GM19240 (cell line): ENCODE measurements around the gene FYB1.

Experiments used
- DNase-seq: peaks from one replicate; pipeline ENCODE4 v3.0.0; 2011; ENCODE audit warnings: low spot score; ENCODE audit not compliant: insufficient read length

Gene FYB1

GRCh38 chr5:39121922-39122321 is 97.4 kb downstream of the FYB1 start:
- DNase-seq = no peak

GRCh38 chr5:39121315-39121714 is 98.0 kb downstream of the FYB1 start:
- DNase-seq = no peak

- no peak for DNase-seq
Measured at GRCh38 chr5:39120052-39120420, 99.3 kb downstream of the FYB1 start.

- no peak for DNase-seq
Measured at GRCh38 chr5:39119404-39120051, 99.8 kb downstream of the FYB1 start.

GRCh38 chr5:39118638-39119037 is 100.7 kb downstream of the FYB1 start:
- no peak for DNase-seq

GRCh38 chr5:39117401-39117800 is 102.0 kb downstream of the FYB1 start:
- no peak for DNase-seq

- no peak for DNase-seq
Measured at GRCh38 chr5:39116344-39117170, 102.8 kb downstream of the FYB1 start.

GRCh38 chr5:39115644-39116343 is 103.6 kb downstream of the FYB1 start:
- DNase-seq = no peak

GRCh38 chr5:39114155-39114554 is 105.2 kb downstream of the FYB1 start:
- DNase-seq = no peak

- no peak for DNase-seq
Measured at GRCh38 chr5:39113354-39113953, 105.9 kb downstream of the FYB1 start.

GRCh38 chr5:39109606-39110005 is 109.8 kb downstream of the FYB1 start:
- no peak for DNase-seq

GRCh38 chr5:39108987-39109386 is 110.4 kb downstream of the FYB1 start:
- DNase-seq = no peak

- no peak for DNase-seq
Measured at GRCh38 chr5:39107350-39107749, 112.0 kb downstream of the FYB1 start.

GRCh38 chr5:39106322-39106721 is 113.0 kb downstream of the FYB1 start:
- no peak for DNase-seq

GRCh38 chr5:39104221-39104620 is 115.1 kb downstream of the FYB1 start:
- DNase-seq = no peak

- DNase-seq = no peak
Measured at GRCh38 chr5:39102684-39103155, 116.6 kb downstream of the FYB1 start.

- no peak for DNase-seq
Measured at GRCh38 chr5:39100851-39101396, 118.4 kb downstream of the FYB1 start.

- DNase-seq = no peak
Measured at GRCh38 chr5:39100301-39100850, 119.0 kb downstream of the FYB1 start.

- DNase-seq = no peak
Measured at GRCh38 chr5:39099831-39100230, 119.5 kb downstream of the FYB1 start.

- DNase-seq = no peak
Measured at GRCh38 chr5:39093352-39093751, 126.0 kb downstream of the FYB1 start.
